Endothelial cell of umbilical vein (primary cell): ENCODE results near the gene ZNF525.
"Not testable (repeated sequence)": the region's sequence is repeated elsewhere in the genome, so short reads cannot be mapped to it uniquely, and the experiment has no call there.

ENCODE experiments used
- JUN ChIP-seq: IDR thresholded peaks from 2 replicates; pipeline ENCODE4 v1.6.1; 2011; ENCODE audit warnings: borderline replicate concordance, low read depth; ENCODE audit not compliant: insufficient read length, insufficient read depth
- TF ChIP-seq, protein P1 (sequence below), 2 donors: IDR thresholded peaks; 1 replicate in 1 of 2; 2 replicates in 1 of 2; pipeline ENCODE4 v1.5.1; 2011; ENCODE audit warnings: low read length in 2 of 2, mild to moderate bottlenecking in 2 of 2, moderate library complexity in 2 of 2, control low read depth in 1 of 2, inconsistent platforms in 1 of 2, low read depth in 1 of 2; ENCODE audit not compliant: insufficient read depth in 1 of 2; ENCODE audit errors: extremely low read depth in 1 of 2

DNA sequence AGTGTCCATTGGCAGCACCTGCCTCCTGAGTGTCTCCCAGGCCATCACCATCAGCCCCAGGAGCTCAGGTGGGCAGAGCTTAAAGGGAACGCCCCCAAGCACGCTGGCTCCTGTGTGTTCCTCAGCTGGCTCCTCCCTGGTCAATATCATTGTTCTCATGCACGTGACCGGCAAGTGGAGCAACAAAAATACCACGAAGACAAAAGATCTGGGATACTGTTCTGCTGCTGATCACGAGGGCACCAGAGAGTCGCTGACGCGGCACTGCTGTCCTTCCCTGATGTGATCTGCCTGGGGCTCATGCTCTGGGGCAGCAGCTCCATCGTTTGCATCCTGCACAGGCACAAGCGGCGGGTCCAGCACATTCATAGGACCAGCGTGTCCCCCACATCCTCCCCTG lies 57.6 kb downstream of the ZNF525 start:
- TF ChIP-seq, protein P1, sequence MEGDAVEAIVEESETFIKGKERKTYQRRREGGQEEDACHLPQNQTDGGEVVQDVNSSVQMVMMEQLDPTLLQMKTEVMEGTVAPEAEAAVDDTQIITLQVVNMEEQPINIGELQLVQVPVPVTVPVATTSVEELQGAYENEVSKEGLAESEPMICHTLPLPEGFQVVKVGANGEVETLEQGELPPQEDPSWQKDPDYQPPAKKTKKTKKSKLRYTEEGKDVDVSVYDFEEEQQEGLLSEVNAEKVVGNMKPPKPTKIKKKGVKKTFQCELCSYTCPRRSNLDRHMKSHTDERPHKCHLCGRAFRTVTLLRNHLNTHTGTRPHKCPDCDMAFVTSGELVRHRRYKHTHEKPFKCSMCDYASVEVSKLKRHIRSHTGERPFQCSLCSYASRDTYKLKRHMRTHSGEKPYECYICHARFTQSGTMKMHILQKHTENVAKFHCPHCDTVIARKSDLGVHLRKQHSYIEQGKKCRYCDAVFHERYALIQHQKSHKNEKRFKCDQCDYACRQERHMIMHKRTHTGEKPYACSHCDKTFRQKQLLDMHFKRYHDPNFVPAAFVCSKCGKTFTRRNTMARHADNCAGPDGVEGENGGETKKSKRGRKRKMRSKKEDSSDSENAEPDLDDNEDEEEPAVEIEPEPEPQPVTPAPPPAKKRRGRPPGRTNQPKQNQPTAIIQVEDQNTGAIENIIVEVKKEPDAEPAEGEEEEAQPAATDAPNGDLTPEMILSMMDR (IDR thresholded peaks at IDR 0.05; ENCODE audit: extremely low read depth in 1 of 2, insufficient read depth in 1 of 2, low read depth in 1 of 2, low read length in 2 of 2): not testable (repeated sequence)
- TF ChIP-seq JUN: not testable (repeated sequence)
